GM12892 (cell line): Measurements from ENCODE around the gene FAM83F.

ENCODE experiments used
- POLR2A ChIP-seq: IDR thresholded peaks from 2 replicates; pipeline ENCODE4 v1.6.1; 2011; ENCODE audit warnings: low read depth, low read length, control low read depth
- POLR2AphosphoS5 ChIP-seq: IDR thresholded peaks from 2 replicates; pipeline ENCODE4 v1.6.1; 2011; ENCODE audit warnings: low read depth, low read length, control low read depth
- TAF1 ChIP-seq: IDR thresholded peaks from 2 replicates; pipeline ENCODE4 v1.6.1; 2011; ENCODE audit warnings: low read depth, mild to moderate bottlenecking, control low read depth, low read length, borderline replicate concordance

DNA sequence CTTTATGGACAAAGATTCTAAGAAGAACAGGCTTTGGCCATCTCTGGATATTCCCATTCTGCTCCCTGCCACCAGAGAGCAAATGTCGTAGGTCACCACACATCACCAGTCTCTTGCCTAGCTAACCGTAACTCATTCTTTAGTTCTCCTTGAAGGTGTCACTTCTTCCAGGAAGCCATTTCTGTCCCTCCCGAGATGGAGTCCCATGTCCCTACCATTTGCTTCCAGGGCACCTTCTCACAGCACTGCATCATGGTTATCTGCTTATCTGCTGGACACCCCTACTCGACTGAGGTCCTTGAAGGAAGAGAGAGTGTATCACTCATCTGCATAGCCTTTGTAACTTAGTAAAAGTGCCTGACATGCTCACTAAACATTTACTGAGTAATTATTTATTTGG is 47.6 kb downstream of the FAM83F start:
- TF ChIP-seq POLR2AphosphoS5, result no peak
- TF ChIP-seq POLR2A, result no peak
- no peak for TF ChIP-seq TAF1
